Adrenal gland (tissue), 12 donors: ENCODE data around the gene ATP13A1. TPM values are rescaled to one million over a fixed set of nuclear protein-coding genes. Genes with fewer than 3 reads are reported as not detected.
"Not testable (repeated sequence)": the region's sequence is repeated elsewhere in the genome, so short reads cannot be mapped to it uniquely, and the experiment has no call there.

Source experiments
- DNase-seq, 7 donors: peaks; one replicate each; pipeline ENCODE4 v3.0.0-alpha.2; 2019 to 2020
- H3K27ac ChIP-seq, 5 donors: fragments of 200-600 bp; sonication (generic) in 4 of 5; 1 replicate in 3 of 5; 2 replicates in 2 of 5; pipeline versions ENCODE4 v1.5.1 to v1.8.0; 2016 to 2020; ENCODE audit warnings: mild to moderate bottlenecking in 1 of 5
- H3K27me3 ChIP-seq: fragments of 200-600 bp; 2 replicates; pipeline ENCODE4 v1.8.0; 2021
- H3K36me3 ChIP-seq, 2 donors: fragments of 200-600 bp; replicated peaks in 1 of 2; 1 replicate in 1 of 2; 2 replicates in 1 of 2; pipeline versions ENCODE4 v1.5.1 to v1.8.0; 2018 to 2022
- H3K4me1 ChIP-seq, 2 donors: fragments of 200-600 bp; replicated peaks in 1 of 2; 1 replicate in 1 of 2; 2 replicates in 1 of 2; pipeline versions ENCODE4 v1.5.1 to v1.8.0; 2018 to 2021
- H3K4me3 ChIP-seq, 4 donors: fragments of 200-600 bp; sonication (generic) in 3 of 4; one replicate each; pipeline ENCODE4 v1.5.1; 2016 to 2018
- H3K9me3 ChIP-seq, 3 donors: fragments of 200-600 bp; sonication (generic) in 1 of 3; replicated peaks in 1 of 3; 1 replicate in 2 of 3; 2 replicates in 1 of 3; pipeline versions ENCODE4 v1.5.1 to v1.8.0; 2016 to 2021
- CTCF ChIP-seq, 6 experiments: fragments of 450-650 bp in 4 of 6; fragments of 200-600 bp in 2 of 6; sonication (generic) in 1 of 6; IDR thresholded peaks; 1 replicate in 5 of 6; 2 replicates in 1 of 6; pipeline versions ENCODE4 v1.5.1 to v1.8.0; 2016 to 2021; ENCODE audit warnings: antibody characterized with exemption in 6 of 6, mild to moderate bottlenecking in 2 of 6, moderate library complexity in 1 of 6
- POLR2A ChIP-seq, 2 donors: fragments of 450-650 bp; IDR thresholded peaks; one replicate each; pipeline ENCODE4 v1.6.1; 2017; ENCODE audit warnings: antibody characterized with exemption in 2 of 2, mild to moderate bottlenecking in 2 of 2, moderate library complexity in 1 of 2
- WGBS, 4 donors: extraction: QIAGEN DNeasy Blood & Tissue Kit in 2 of 4; methylation state at CpG; one replicate each; pipeline versions ENCODE4 v1.1.5 to v1.1.7; 2013 to 2017; 5-methylcytosine and 5-hydroxymethylcytosine counted together
- intact Hi-C, 2 donors: fragments of 100-400 bp; cut with DNase I; formaldehyde crosslinking; loops; one replicate each; pipeline versions ENCODE4 v1.14.1 to v1.15.0; 2022 to 2023
- polyA plus RNA-seq, 3 donors: library from polyadenylated mRNA; stranded (reverse); fragments of 200-250 nt in 2 of 3; fragments of 350-450 nt in 1 of 3; fragmentation: Illumina TruSeq in 1 of 3; extraction: RNeasy Lipid Tissue Mini Kit (QIAGEN cat#74804) in 1 of 3; gene quantifications; one replicate each; pipeline ENCODE4 v1.2.3, GENCODE V29; 2013 to 2014
- total RNA-seq, 9 donors: library from RNA; depleted of rRNA in 4 of 9; stranded (reverse); fragments of >200 nt in 4 of 9; fragments of 120-200 nt in 1 of 9; fragmentation: NEBNext Ultra II Directional in 1 of 9; extraction: Animal tissue kit (Norgen Biotek cat#: 25700) in 1 of 9; gene quantifications; one replicate each; pipeline versions ENCODE4 v1.1.0 to v1.2.4, GENCODE V29; 2013 to 2023
- donor health status: healthy with polysubstance abuse.
- donor health status: Bipolar disorder and iron deficiency.
- donor health status: DM: yes; HTN: yes; CAD: no.
- donor health status: DM: no; HTN: no; CAD: no.
- donor health status: DM: no; HTN: no; CAD: no.
- donor health status: DM: yes; HTN: yes; CAD: no.

Gene ATP13A1
- total and polyA plus RNA-seq, 12 donors, result 18.7 to 195 (median 90.9) TPM

- H3K27ac ChIP-seq, result no peak overlapping the region
Measured at GRCh38 chr19:19606021-19606420, 57.5 kb downstream of the ATP13A1 start.

GRCh38 chr19:19602713-19603324 lies 60.7 kb downstream of the ATP13A1 start:
- no peaks in the 10 kb centered on the region for H3K9me3 ChIP-seq
- 59 to 65% (median 63%) methylated on average over 3 of the region's 3 CpGs for WGBS, 4 donors
- no peak for DNase-seq

More at GRCh38 chr19:19606021-19606420, 57.5 kb downstream of the ATP13A1 start:
- Histone ChIP-seq H3K27me3 (no peaks in the 10 kb centered on the region), H3K36me3 (no peaks in the 10 kb centered on the region), H3K4me1 (no peaks in the 10 kb centered on the region), H3K9me3 (no peaks in the 10 kb centered on the region), H3K4me3 (no peak overlapping the region)
- TF ChIP-seq POLR2A (IDR thresholded peaks at IDR 0.05) (no peak), CTCF (IDR thresholded peaks at IDR 0.05) (no peak)
- DNase-seq, result no peak
- intact Hi-C loops, result no loop called here
- WGBS, 4 donors, result 63 to 88% (median 71%) methylated on average over 1 of the region's 1 CpG

GRCh38 chr19:19602136-19602712 lies 61.3 kb downstream of the ATP13A1 start:
- intact Hi-C loops, result no loop called here
- no peaks in the 10 kb centered on the region for H3K27me3 ChIP-seq
- H3K9me3 ChIP-seq, result no peaks in the 10 kb centered on the region
- no peaks in the 10 kb centered on the region for H3K36me3 ChIP-seq
- no peak for TF ChIP-seq POLR2A (IDR thresholded peaks at IDR 0.05)
- TF ChIP-seq CTCF (IDR thresholded peaks at IDR 0.05), result no peak
- WGBS, 4 donors, result 68 to 73% (median 72%) methylated on average over 9 of the region's 9 CpGs
- H3K4me1 ChIP-seq, result no peaks in the 10 kb centered on the region
- no peak overlapping the region for H3K4me3 ChIP-seq
- no peak overlapping the region for H3K27ac ChIP-seq
- no peak for DNase-seq

More at GRCh38 chr19:19602713-19603324, 60.7 kb downstream of the ATP13A1 start:
- no peak for TF ChIP-seq CTCF (IDR thresholded peaks at IDR 0.05)
- TF ChIP-seq POLR2A (IDR thresholded peaks at IDR 0.05), result no peak
- intact Hi-C loops, result no loop called here
- Histone ChIP-seq H3K27me3 (no peaks in the 10 kb centered on the region), H3K4me1 (no peaks in the 10 kb centered on the region), H3K27ac (no peak overlapping the region), H3K4me3 (no peak overlapping the region), H3K36me3 (no peaks in the 10 kb centered on the region)

GRCh38 chr19:19600793-19601330 lies 62.6 kb downstream of the ATP13A1 start:
- H3K36me3 ChIP-seq, result no peaks in the 10 kb centered on the region
- H3K9me3 ChIP-seq, result no peaks in the 10 kb centered on the region
- no peaks in the 10 kb centered on the region for H3K4me1 ChIP-seq
- no peak for DNase-seq
- WGBS, 4 donors, result 81 to 93% (median 83%) methylated on average over 1 of the region's 1 CpG
- no peak overlapping the region for H3K27ac ChIP-seq
- no peak overlapping the region for H3K4me3 ChIP-seq
- intact Hi-C loops, result no loop called here
- no peak for TF ChIP-seq CTCF (IDR thresholded peaks at IDR 0.05)
- no peak for TF ChIP-seq POLR2A (IDR thresholded peaks at IDR 0.05)
- H3K27me3 ChIP-seq, result no peaks in the 10 kb centered on the region

GRCh38 chr19:19598728-19599451 lies 64.6 kb downstream of the ATP13A1 start:
- H3K9me3 ChIP-seq, H3K4me1 ChIP-seq, H3K27ac ChIP-seq, intact Hi-C loops, H3K27me3 ChIP-seq, H3K4me3 ChIP-seq, H3K36me3 ChIP-seq, DNase-seq: not testable (repeated sequence)
- 82 to 92% (median 90%) methylated on average over 20 of the region's 20 CpGs for WGBS, 4 donors
